ENCODE results near the gene FGB.

FGB gene

GRCh38 chr4:154573190-154573870, 10.5 kb downstream of the FGB start:
- no peak for TF ChIP-seq FOXP2 (optimal IDR thresholded peaks at IDR 0.05; ENCODE audit: control extremely low read depth, extremely low read length, insufficient read depth)
- no peaks in the 10 kb centered on the region for H3K9me3 ChIP-seq (ENCODE audit: low read depth, low read length)
- no peak overlapping the region for H3K27ac ChIP-seq
- DNase-seq (ENCODE audit: low read depth, low spot score), result no peak
- no peak overlapping the region for H3K9ac ChIP-seq (ENCODE audit: insufficient read length)
- H3K4me3 ChIP-seq, result no peak overlapping the region
- no peaks in the 10 kb centered on the region for H3K36me3 ChIP-seq (ENCODE audit: insufficient read depth, low read length)

DNA sequence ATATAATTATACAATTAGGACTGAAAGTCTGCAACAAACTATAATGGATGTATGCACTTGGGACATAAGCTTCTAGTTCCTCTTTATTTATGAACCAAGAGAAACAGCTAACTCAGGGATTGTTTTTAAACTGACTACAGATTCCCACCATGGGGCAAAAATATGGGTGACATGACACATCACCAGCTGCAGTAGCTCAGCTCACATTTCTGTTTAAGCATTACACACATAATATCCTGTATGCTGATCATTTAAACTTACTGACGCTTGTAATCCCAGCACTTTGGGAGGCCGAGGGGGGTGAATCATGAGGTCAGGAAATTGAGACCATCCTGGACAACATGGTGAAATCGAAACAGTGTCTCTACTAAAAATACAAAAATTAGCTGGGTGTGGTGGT, 11.5 kb downstream of the FGB start:
- no peak for DNase-seq (ENCODE audit: low read depth, low spot score)

DNA sequence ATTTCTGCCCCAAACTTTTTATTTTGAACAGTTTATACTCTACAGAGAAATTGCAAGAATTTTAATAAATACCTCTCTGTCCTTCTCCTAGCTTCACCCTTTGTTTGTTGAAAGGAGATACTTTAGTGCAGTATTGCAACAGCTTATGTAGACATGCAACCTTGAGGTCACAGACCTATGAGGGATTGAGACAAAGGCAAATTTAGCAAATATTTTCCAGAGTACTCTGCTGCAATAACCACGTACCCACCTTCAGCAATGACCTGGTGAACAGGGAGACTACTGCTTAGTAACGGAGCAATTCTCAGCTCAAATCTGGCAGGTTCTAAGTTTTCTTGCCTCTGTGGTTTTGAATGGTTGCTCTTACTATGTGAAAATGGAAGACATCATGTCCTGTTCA, 14.5 kb downstream of the FGB start:
- no peak for DNase-seq (ENCODE audit: low read depth, low spot score)
- no peak overlapping the region for H3K27ac ChIP-seq
- H3K4me3 ChIP-seq, result peak overlapping the region; percentile 29; the same call in 1 of the 2 replicates
- H3K36me3 ChIP-seq (ENCODE audit: insufficient read depth, low read length), result no peaks in the 10 kb centered on the region
- TF ChIP-seq POLR2AphosphoS5 (IDR thresholded peaks at IDR 0.05; ENCODE audit: borderline replicate concordance, low read depth, low read length) (no peak), FOXP2 (optimal IDR thresholded peaks at IDR 0.05; ENCODE audit: control extremely low read depth, extremely low read length, insufficient read depth) (no peak), EZH2 (IDR thresholded peaks at IDR 0.05) (no peak)
- H3K9me3 ChIP-seq (ENCODE audit: low read depth, low read length), result no peaks in the 10 kb centered on the region
- H3K9ac ChIP-seq (ENCODE audit: insufficient read length), result no peak overlapping the region

More for the DNA sequence above, 11.5 kb downstream of the FGB start:
- Histone ChIP-seq H3K9ac (ENCODE audit: insufficient read length) (no peak overlapping the region), H3K27ac (no peak overlapping the region), H3K9me3 (ENCODE audit: low read depth, low read length) (no peaks in the 10 kb centered on the region), H3K4me3 (no peak overlapping the region), H3K36me3 (ENCODE audit: insufficient read depth, low read length) (no peaks in the 10 kb centered on the region)
- TF ChIP-seq POLR2AphosphoS5 (IDR thresholded peaks at IDR 0.05; ENCODE audit: borderline replicate concordance, low read depth, low read length), result no peak
- no peak for TF ChIP-seq FOXP2 (optimal IDR thresholded peaks at IDR 0.05; ENCODE audit: control extremely low read depth, extremely low read length, insufficient read depth)
- no peak for TF ChIP-seq EZH2 (IDR thresholded peaks at IDR 0.05)

DNA sequence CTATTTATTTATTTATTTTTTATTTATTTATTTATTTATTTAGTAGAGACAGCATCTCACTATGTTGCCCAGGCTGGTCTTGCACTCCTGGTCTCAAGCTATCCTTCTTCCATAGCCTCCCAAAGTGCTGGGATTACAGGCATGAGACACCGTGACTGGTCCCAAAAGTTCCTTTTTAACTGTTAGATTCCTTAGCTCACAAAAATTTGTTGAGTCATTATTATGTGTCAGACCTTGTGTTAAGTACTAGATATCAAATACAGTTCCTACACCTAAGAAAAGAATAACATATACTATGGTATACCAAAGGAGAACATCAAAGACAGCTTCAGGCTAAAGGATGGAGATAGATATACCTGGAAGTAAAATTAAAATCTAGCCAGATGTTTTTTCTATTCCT, 16.1 kb downstream of the FGB start:
- Histone ChIP-seq H3K36me3 (ENCODE audit: insufficient read depth, low read length) (no peaks in the 10 kb centered on the region), H3K27ac (no peak overlapping the region), H3K9me3 (ENCODE audit: low read depth, low read length) (no peaks in the 10 kb centered on the region), H3K4me3 (no peak overlapping the region), H3K9ac (ENCODE audit: insufficient read length) (no peak overlapping the region)
- TF ChIP-seq FOXP2 (optimal IDR thresholded peaks at IDR 0.05; ENCODE audit: control extremely low read depth, extremely low read length, insufficient read depth) (no peak), EZH2 (IDR thresholded peaks at IDR 0.05) (no peak), POLR2AphosphoS5 (IDR thresholded peaks at IDR 0.05; ENCODE audit: borderline replicate concordance, low read depth, low read length) (no peak)
- DNase-seq (ENCODE audit: low read depth, low spot score), result no peak

GRCh38 chr4:154579927-154580326, 17.1 kb downstream of the FGB start:
- Histone ChIP-seq H3K4me3 (no peak overlapping the region), H3K36me3 (ENCODE audit: insufficient read depth, low read length) (no peaks in the 10 kb centered on the region), H3K9ac (ENCODE audit: insufficient read length) (no peak overlapping the region), H3K27ac (no peak overlapping the region), H3K9me3 (ENCODE audit: low read depth, low read length) (no peaks in the 10 kb centered on the region)
- no peak for DNase-seq (ENCODE audit: low read depth, low spot score)
- TF ChIP-seq FOXP2 (optimal IDR thresholded peaks at IDR 0.05; ENCODE audit: control extremely low read depth, extremely low read length, insufficient read depth) (no peak), POLR2AphosphoS5 (IDR thresholded peaks at IDR 0.05; ENCODE audit: borderline replicate concordance, low read depth, low read length) (no peak), EZH2 (IDR thresholded peaks at IDR 0.05) (no peak)

- H3K27ac ChIP-seq, result no peak overlapping the region
- H3K9me3 ChIP-seq (ENCODE audit: low read depth, low read length), result no peaks in the 10 kb centered on the region
- TF ChIP-seq EZH2 (IDR thresholded peaks at IDR 0.05) (no peak), POLR2AphosphoS5 (IDR thresholded peaks at IDR 0.05; ENCODE audit: borderline replicate concordance, low read depth, low read length) (no peak), FOXP2 (optimal IDR thresholded peaks at IDR 0.05; ENCODE audit: control extremely low read depth, extremely low read length, insufficient read depth) (no peak)
- DNase-seq (ENCODE audit: low read depth, low spot score), result no peak
- H3K36me3 ChIP-seq (ENCODE audit: insufficient read depth, low read length), result no peaks in the 10 kb centered on the region
- H3K4me3 ChIP-seq, result no peak overlapping the region
- no peak overlapping the region for H3K9ac ChIP-seq (ENCODE audit: insufficient read length)
Measured at GRCh38 chr4:154582723-154583122, 19.9 kb downstream of the FGB start.

DNA sequence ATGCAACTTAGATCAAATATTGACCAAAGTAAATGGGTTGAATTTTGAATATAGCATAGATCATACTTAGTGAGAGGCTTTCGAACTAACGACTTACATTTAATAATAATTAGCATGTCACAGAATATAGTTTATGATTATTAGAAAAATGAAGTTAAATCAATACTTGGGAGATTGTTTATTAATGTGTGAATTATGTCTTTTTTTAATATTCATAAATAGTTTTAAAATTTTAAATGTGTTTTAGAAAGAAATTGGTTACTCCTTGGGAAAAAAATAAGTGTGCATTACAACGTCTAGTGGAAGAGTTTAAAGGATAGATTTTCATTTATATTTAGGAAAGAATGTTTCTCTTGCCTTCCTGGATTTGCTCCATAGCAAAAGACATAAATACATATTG, 20.4 kb downstream of the FGB start:
- TF ChIP-seq FOXP2 (optimal IDR thresholded peaks at IDR 0.05; ENCODE audit: control extremely low read depth, extremely low read length, insufficient read depth), result no peak
- no peak for TF ChIP-seq POLR2AphosphoS5 (IDR thresholded peaks at IDR 0.05; ENCODE audit: borderline replicate concordance, low read depth, low read length)
- TF ChIP-seq EZH2 (IDR thresholded peaks at IDR 0.05), result no peak
- H3K36me3 ChIP-seq (ENCODE audit: insufficient read depth, low read length), result no peaks in the 10 kb centered on the region
- H3K9ac ChIP-seq (ENCODE audit: insufficient read length), result no peak overlapping the region
- no peaks in the 10 kb centered on the region for H3K9me3 ChIP-seq (ENCODE audit: low read depth, low read length)
- DNase-seq (ENCODE audit: low read depth, low spot score), result no peak
- no peak overlapping the region for H3K4me3 ChIP-seq
- no peak overlapping the region for H3K27ac ChIP-seq

- no peak overlapping the region for H3K4me3 ChIP-seq
- no peak overlapping the region for H3K9ac ChIP-seq (ENCODE audit: insufficient read length)
- H3K27ac ChIP-seq, result no peak overlapping the region
- no peaks in the 10 kb centered on the region for H3K36me3 ChIP-seq (ENCODE audit: insufficient read depth, low read length)
- no peak for TF ChIP-seq FOXP2 (optimal IDR thresholded peaks at IDR 0.05; ENCODE audit: control extremely low read depth, extremely low read length, insufficient read depth)
- TF ChIP-seq EZH2 (IDR thresholded peaks at IDR 0.05), result no peak
- TF ChIP-seq POLR2AphosphoS5 (IDR thresholded peaks at IDR 0.05; ENCODE audit: borderline replicate concordance, low read depth, low read length), result no peak
- no peak for DNase-seq (ENCODE audit: low read depth, low spot score)
- no peaks in the 10 kb centered on the region for H3K9me3 ChIP-seq (ENCODE audit: low read depth, low read length)
Measured at GRCh38 chr4:154583677-154584076, 20.9 kb downstream of the FGB start.

GRCh38 chr4:154584259-154584658, 21.4 kb downstream of the FGB start:
- Histone ChIP-seq H3K27ac (no peak overlapping the region), H3K9ac (ENCODE audit: insufficient read length) (no peak overlapping the region), H3K4me3 (no peak overlapping the region), H3K36me3 (ENCODE audit: insufficient read depth, low read length) (no peaks in the 10 kb centered on the region), H3K9me3 (ENCODE audit: low read depth, low read length) (no peaks in the 10 kb centered on the region)
- no peak for DNase-seq (ENCODE audit: low read depth, low spot score)
- TF ChIP-seq EZH2 (IDR thresholded peaks at IDR 0.05) (no peak), POLR2AphosphoS5 (IDR thresholded peaks at IDR 0.05; ENCODE audit: borderline replicate concordance, low read depth, low read length) (no peak), FOXP2 (optimal IDR thresholded peaks at IDR 0.05; ENCODE audit: control extremely low read depth, extremely low read length, insufficient read depth) (no peak)
